ENCODE results near the gene DGKQ. TPM values are rescaled to one million over a fixed set of nuclear protein-coding genes. Genes with fewer than 3 reads are reported as not detected.

Gene DGKQ
- total RNA-seq, 1 experiment from 2014 or later: 22.0 TPM

DNA sequence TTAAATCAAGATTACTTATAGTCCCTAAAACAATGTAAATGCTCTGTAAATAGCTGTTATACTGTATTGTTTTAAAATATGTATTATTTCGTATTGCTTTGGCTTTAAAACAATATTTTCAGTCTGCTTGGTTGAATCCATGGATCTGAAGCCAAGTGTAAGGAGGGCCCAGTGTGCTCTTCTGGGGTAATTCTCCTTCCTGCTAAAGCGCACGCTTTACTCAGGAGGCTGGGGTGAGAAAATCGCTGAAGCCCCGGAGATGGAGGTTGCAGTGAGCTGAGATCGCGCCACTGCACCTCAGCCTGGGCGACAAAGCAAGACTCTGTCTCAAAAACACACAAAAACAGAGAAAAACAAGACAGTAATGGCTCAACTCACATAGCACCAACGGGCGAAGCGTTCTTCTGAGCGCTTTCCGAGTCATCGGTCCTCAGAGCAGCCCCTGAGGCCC, 13.1 kb upstream of the DGKQ start:
- peak; percentile 0 for ATAC-seq

More for the DNA sequence above, 13.1 kb upstream of the DGKQ start:
- Histone ChIP-seq H3K36me3 (ENCODE audit: control insufficient read depth in 1 of 2, insufficient read depth in 2 of 2, low read length in 2 of 2) (no peaks in the 10 kb centered on the region), H3K27ac (ENCODE audit: low read depth, low read length) (peak overlapping the region; percentile 88), H3K4me1 (ENCODE audit: control insufficient read depth in 1 of 2, insufficient read depth in 2 of 2, low read length in 2 of 2) (peaks cover 10 to 37% of the 10 kb centered on the region in 2 experiments), H3K27me3 (ENCODE audit: insufficient read depth, low read length) (no peaks in the 10 kb centered on the region), H3K79me2 (ENCODE audit: insufficient read depth, low read length) (no peaks in the 10 kb centered on the region), H4K20me1 (ENCODE audit: insufficient read depth) (no peaks in the 10 kb centered on the region), H3K9ac (ENCODE audit: low read length) (peak overlapping the region; percentile 70), H3K9me3 (ENCODE audit: control insufficient read depth in 1 of 2, insufficient read depth in 1 of 2, low read depth in 1 of 2, low read length in 2 of 2) (no peaks in the 10 kb centered on the region), H3K4me3 (replicated peaks in 1 of 2; ENCODE audit: low read depth in 1 of 2, low read length in 2 of 2) (peak overlapping the region; percentile 67 to 71), H3K9me2 (ENCODE audit: insufficient read depth) (no peaks in the 10 kb centered on the region), H2AFZ (ENCODE audit: low read depth, low read length, poor library complexity, severe bottlenecking) (peak overlapping the region; percentile 56), H3K4me2 (ENCODE audit: low read length) (peak overlapping the region; percentile 96)
- ChIA-PET CTCF (interaction anchor here (1.0 to 1.3 kb wide), 4 partner anchors 24 to 244 kb away, joined by 3 to 7 read pairs (median 3); partner anchors contain the start of genes FGFRL1, GAK and TMEM175), POLR2A (no interaction called here), RAD21 (ENCODE audit: low non-redundant PET in 1 of 2, low total read pairs in 2 of 2, uncharacterized antibody in 2 of 2, unreplicated experiment in 2 of 2) (interaction anchor here (1.0 kb wide), 3 partner anchors 23 to 244 kb away, joined by 3 to 4 read pairs (median 4); no protein-coding TSS in a partner anchor)
- intact Hi-C loops (cut with micrococcal nuclease): loop anchor here (2.0 to 10.0 kb wide), 3 partner anchors 14 to 382 kb away; partner anchors contain the start of gene DGKQ
- DNase-seq (ENCODE audit: low read depth, low spot score): no peak
- BruUV-seq (replicated peaks): TSS peak; percentile 72
- TF ChIP-seq SRF (IDR thresholded peaks at IDR 0.05; ENCODE audit: low read depth): no peak
- TF ChIP-seq ZFX (IDR thresholded peaks at IDR 0.05): no peak
- TF ChIP-seq, protein P1, sequence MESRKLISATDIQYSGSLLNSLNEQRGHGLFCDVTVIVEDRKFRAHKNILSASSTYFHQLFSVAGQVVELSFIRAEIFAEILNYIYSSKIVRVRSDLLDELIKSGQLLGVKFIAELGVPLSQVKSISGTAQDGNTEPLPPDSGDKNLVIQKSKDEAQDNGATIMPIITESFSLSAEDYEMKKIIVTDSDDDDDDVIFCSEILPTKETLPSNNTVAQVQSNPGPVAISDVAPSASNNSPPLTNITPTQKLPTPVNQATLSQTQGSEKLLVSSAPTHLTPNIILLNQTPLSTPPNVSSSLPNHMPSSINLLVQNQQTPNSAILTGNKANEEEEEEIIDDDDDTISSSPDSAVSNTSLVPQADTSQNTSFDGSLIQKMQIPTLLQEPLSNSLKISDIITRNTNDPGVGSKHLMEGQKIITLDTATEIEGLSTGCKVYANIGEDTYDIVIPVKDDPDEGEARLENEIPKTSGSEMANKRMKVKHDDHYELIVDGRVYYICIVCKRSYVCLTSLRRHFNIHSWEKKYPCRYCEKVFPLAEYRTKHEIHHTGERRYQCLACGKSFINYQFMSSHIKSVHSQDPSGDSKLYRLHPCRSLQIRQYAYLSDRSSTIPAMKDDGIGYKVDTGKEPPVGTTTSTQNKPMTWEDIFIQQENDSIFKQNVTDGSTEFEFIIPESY (IDR thresholded peaks at IDR 0.05; ENCODE audit: extremely low read depth, insufficient replicate concordance, low read length): no peak
- TF ChIP-seq RAD21 (IDR thresholded peaks at IDR 0.05; ENCODE audit: low read depth): no peak
- TF ChIP-seq, protein P2, sequence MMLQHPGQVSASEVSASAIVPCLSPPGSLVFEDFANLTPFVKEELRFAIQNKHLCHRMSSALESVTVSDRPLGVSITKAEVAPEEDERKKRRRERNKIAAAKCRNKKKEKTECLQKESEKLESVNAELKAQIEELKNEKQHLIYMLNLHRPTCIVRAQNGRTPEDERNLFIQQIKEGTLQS (IDR thresholded peaks at IDR 0.05): no peak
- TF ChIP-seq, protein P3, sequence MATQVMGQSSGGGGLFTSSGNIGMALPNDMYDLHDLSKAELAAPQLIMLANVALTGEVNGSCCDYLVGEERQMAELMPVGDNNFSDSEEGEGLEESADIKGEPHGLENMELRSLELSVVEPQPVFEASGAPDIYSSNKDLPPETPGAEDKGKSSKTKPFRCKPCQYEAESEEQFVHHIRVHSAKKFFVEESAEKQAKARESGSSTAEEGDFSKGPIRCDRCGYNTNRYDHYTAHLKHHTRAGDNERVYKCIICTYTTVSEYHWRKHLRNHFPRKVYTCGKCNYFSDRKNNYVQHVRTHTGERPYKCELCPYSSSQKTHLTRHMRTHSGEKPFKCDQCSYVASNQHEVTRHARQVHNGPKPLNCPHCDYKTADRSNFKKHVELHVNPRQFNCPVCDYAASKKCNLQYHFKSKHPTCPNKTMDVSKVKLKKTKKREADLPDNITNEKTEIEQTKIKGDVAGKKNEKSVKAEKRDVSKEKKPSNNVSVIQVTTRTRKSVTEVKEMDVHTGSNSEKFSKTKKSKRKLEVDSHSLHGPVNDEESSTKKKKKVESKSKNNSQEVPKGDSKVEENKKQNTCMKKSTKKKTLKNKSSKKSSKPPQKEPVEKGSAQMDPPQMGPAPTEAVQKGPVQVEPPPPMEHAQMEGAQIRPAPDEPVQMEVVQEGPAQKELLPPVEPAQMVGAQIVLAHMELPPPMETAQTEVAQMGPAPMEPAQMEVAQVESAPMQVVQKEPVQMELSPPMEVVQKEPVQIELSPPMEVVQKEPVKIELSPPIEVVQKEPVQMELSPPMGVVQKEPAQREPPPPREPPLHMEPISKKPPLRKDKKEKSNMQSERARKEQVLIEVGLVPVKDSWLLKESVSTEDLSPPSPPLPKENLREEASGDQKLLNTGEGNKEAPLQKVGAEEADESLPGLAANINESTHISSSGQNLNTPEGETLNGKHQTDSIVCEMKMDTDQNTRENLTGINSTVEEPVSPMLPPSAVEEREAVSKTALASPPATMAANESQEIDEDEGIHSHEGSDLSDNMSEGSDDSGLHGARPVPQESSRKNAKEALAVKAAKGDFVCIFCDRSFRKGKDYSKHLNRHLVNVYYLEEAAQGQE (IDR thresholded peaks at IDR 0.05; ENCODE audit: low read depth): no peak
- no peak for TF ChIP-seq YY1 (IDR thresholded peaks at IDR 0.05; ENCODE audit: extremely low read depth, insufficient replicate concordance, low read depth, low read length)
- TF ChIP-seq EGR1 (IDR thresholded peaks at IDR 0.05; ENCODE audit: low read depth): no peak
- TF ChIP-seq JUND (IDR thresholded peaks at IDR 0.05): no peak
- TF ChIP-seq TCF7L2 (IDR thresholded peaks at IDR 0.05; ENCODE audit: borderline replicate concordance, extremely low read depth, insufficient read depth, insufficient read length): no peak
- TF ChIP-seq, protein P4, sequence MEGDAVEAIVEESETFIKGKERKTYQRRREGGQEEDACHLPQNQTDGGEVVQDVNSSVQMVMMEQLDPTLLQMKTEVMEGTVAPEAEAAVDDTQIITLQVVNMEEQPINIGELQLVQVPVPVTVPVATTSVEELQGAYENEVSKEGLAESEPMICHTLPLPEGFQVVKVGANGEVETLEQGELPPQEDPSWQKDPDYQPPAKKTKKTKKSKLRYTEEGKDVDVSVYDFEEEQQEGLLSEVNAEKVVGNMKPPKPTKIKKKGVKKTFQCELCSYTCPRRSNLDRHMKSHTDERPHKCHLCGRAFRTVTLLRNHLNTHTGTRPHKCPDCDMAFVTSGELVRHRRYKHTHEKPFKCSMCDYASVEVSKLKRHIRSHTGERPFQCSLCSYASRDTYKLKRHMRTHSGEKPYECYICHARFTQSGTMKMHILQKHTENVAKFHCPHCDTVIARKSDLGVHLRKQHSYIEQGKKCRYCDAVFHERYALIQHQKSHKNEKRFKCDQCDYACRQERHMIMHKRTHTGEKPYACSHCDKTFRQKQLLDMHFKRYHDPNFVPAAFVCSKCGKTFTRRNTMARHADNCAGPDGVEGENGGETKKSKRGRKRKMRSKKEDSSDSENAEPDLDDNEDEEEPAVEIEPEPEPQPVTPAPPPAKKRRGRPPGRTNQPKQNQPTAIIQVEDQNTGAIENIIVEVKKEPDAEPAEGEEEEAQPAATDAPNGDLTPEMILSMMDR (IDR thresholded peaks at IDR 0.05 in 2 of 3, conservative IDR thresholded peaks at IDR 0.05 in 1 of 3; ENCODE audit: borderline replicate concordance in 1 of 3, insufficient read depth in 1 of 3, low read depth in 2 of 3, low read length in 2 of 3): no peak
- TF ChIP-seq CEBPB (IDR thresholded peaks at IDR 0.05; ENCODE audit: low read depth): no peak
- no peak for TF ChIP-seq SIN3A (IDR thresholded peaks at IDR 0.05; ENCODE audit: low read depth)
- TF ChIP-seq POLR2A (IDR thresholded peaks at IDR 0.05; ENCODE audit: borderline replicate concordance, extremely low read depth, insufficient read depth, insufficient read length): no peak
